Pancreas (tissue), 10 donors: ENCODE results near the gene CLK4. TPM values are rescaled to one million over a fixed set of nuclear protein-coding genes. Genes with fewer than 3 reads are reported as not detected.

Source experiments
- ATAC-seq, 4 donors: fragments of 200-7000 bp; cut with Tn5 transposase; one replicate each; pipeline versions ENCODE4 v1.8.0 to v1.9.1; 2020; ENCODE audit warnings: mild to moderate bottlenecking in 4 of 4, moderate library complexity in 4 of 4
- DNase-seq, 6 donors: peaks; one replicate each; pipeline ENCODE4 v3.0.0-alpha.2; 2020
- FAIRE-seq: peaks from 2 replicates; lab custom pipeline; 2012; peaks lifted over from hg19 to GRCh38; lab: Jason Lieb, UNC
- H3K27ac ChIP-seq, 4 donors: fragments of 200-600 bp; sonication (generic); 1 replicate in 3 of 4; 2 replicates in 1 of 4; pipeline versions ENCODE4 v1.5.0 to v1.8.0; 2020
- H3K27me3 ChIP-seq, 4 donors: fragments of 200-600 bp; one replicate each; pipeline ENCODE4 v1.8.0; 2021
- H3K36me3 ChIP-seq, 3 donors: fragments of 200-600 bp; sonication (generic) in 1 of 3; one replicate each; pipeline versions ENCODE4 v1.5.0 to v1.8.0; 2020 to 2021
- H3K4me1 ChIP-seq, 3 donors: fragments of 200-600 bp; one replicate each; pipeline ENCODE4 v1.8.0; 2021
- H3K4me3 ChIP-seq, 4 donors: fragments of 200-600 bp; sonication (generic) in 2 of 4; one replicate each; pipeline versions ENCODE4 v1.5.0 to v1.8.0; 2020 to 2021
- H3K9me3 ChIP-seq, 4 donors: fragments of 200-600 bp; one replicate each; pipeline ENCODE4 v1.8.0; 2021
- CTCF ChIP-seq, 4 donors: fragments of 200-600 bp; sonication (generic) in 3 of 4; IDR thresholded peaks; one replicate each; pipeline versions ENCODE4 v1.5.0 to v1.8.0; 2021; ENCODE audit warnings: antibody characterized with exemption in 4 of 4
- WGBS, 2 donors: extraction: QIAGEN DNeasy Blood & Tissue Kit; methylation state at CpG; one replicate each; pipeline ENCODE4 v1.1.7; 2013; 5-methylcytosine and 5-hydroxymethylcytosine counted together
- intact Hi-C, 3 donors: fragments of 100-400 bp; cut with DNase I; formaldehyde crosslinking; loops; one replicate each; pipeline versions ENCODE4 v1.11.1 to v1.14.2; 2022
- polyA plus RNA-seq, 2 donors: library from polyadenylated mRNA; stranded (reverse); fragments of 200-250 nt; gene quantifications; one replicate each; pipeline ENCODE4 v1.2.3, GENCODE V29; 2013
- total RNA-seq, 6 donors: library from RNA; stranded (reverse); fragmentation: NEBNext Ultra II Directional in 4 of 6; extraction: Animal tissue kit (Norgen Biotek cat#: 25700) in 4 of 6; gene quantifications; one replicate each; pipeline versions ENCODE4 v1.2.1 to v1.2.4, GENCODE V29; 2021 to 2023
- donor health status: healthy with polysubstance abuse.
- donor health status: DM: no; HTN: no; CAD: no; lungs with moderate emphysema.
- donor health status: DM: no; HTN: no; CAD: no.
- donor health status: control.
- donor health status: control.
- donor health status: Bipolar disorder and iron deficiency.
- donor health status: DM: yes; HTN: yes; CAD: no.
- donor health status: DM: no; HTN: no; CAD: no.
- donor health status: DM: no; HTN: no; CAD: no.
- donor health status: DM: yes; HTN: yes; CAD: no.

CLK4 gene
- total and polyA plus RNA-seq, 8 donors = 10.6 to 47.0 (median 22.1) TPM

GRCh38 chr5:178649580-178649979 is 22.7 kb upstream of the CLK4 start:
- ATAC-seq = no peak
- no peaks in the 10 kb centered on the region for H3K4me1 ChIP-seq
- intact Hi-C loops = no loop called here
- H3K4me3 ChIP-seq = no peak overlapping the region
- no peaks in the 10 kb centered on the region for H3K27me3 ChIP-seq
- DNase-seq = no peak
- TF ChIP-seq CTCF (IDR thresholded peaks at IDR 0.05) = no peak
- H3K9me3 ChIP-seq = no peaks in the 10 kb centered on the region
- WGBS, 2 donors = 72 to 74% methylated on average over 3 of the region's 3 CpGs
- H3K36me3 ChIP-seq = no peaks in the 10 kb centered on the region
- no peak overlapping the region for H3K27ac ChIP-seq
- FAIRE-seq = no peak

DNA sequence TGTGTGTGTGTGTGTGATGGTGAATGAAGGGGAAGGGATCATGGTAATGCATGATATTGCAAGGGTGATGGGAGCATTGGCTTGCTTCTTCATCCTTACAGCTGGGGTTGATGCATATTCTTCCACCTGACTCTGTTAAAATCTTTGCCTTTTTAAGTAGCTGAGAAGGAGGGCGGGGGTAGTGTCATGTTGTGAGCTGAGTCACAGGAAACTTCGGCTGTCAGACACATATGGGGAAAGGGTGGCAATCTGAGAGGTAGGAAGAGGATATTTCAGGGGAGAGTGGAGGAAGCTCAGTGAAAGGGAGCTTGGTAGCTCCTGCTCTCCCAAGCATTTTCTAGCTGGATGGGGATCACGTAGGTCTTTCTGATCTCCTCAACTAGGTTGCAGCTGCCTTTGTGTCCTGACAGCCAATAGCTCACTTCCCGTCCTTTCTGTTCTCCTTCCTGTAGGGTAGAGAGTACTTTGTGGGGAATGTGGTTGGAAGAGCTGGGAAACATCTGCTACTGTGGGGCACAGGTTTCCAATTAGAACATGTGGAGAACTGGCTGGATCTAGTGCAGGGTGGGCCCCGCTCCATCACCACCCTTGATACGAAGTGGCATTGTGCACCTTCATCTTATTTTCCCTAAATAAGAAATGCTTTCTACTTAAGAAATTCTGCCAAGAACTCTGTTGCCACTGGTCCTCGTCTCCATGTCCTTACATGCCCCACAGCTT is 18.1 kb upstream of the CLK4 start:
- WGBS, 2 donors = 69 to 74% methylated on average over 7 of the region's 7 CpGs
- H3K27me3 ChIP-seq = no peaks in the 10 kb centered on the region
- no peak for DNase-seq
- intact Hi-C loops = no loop called here
- no peak for TF ChIP-seq CTCF (IDR thresholded peaks at IDR 0.05)
- H3K4me1 ChIP-seq = no peaks in the 10 kb centered on the region
- H3K4me3 ChIP-seq = no peak overlapping the region
- no peak for ATAC-seq
- H3K9me3 ChIP-seq = no peaks in the 10 kb centered on the region
- H3K36me3 ChIP-seq = no peaks in the 10 kb centered on the region
- FAIRE-seq = no peak
- no peak overlapping the region for H3K27ac ChIP-seq

GRCh38 chr5:178642351-178642909 is 15.6 kb upstream of the CLK4 start:
- no peak overlapping the region for H3K4me3 ChIP-seq
- H3K9me3 ChIP-seq = no peaks in the 10 kb centered on the region
- H3K27ac ChIP-seq = no peak overlapping the region
- no peaks in the 10 kb centered on the region for H3K36me3 ChIP-seq
- TF ChIP-seq CTCF (IDR thresholded peaks at IDR 0.05) = no peak
- WGBS, 2 donors = 89 to 90% methylated on average over 1 of the region's 1 CpG
- H3K27me3 ChIP-seq = no peaks in the 10 kb centered on the region
- FAIRE-seq (no peak), DNase-seq (no peak), ATAC-seq (no peak)
- intact Hi-C loops = no loop called here
- no peaks in the 10 kb centered on the region for H3K4me1 ChIP-seq

DNA sequence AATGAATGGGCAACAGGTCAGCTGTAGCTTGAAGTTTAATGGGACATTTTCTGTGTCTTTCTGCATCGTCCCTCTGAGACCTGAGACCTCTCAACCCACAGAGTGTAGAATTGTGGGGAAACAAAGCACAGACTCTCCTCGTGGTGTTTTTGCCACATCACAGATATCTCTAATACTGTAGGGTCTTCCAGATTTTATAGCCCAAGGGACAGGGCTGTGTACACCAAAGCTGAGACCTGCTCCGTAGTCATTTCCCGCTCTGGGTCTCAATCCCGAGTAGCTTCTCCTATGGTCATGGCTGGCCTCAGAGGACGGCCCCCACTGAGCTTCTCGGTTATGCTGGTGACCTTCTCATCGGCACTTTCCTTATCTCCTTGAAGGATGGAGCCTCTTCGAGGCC is 14.9 kb upstream of the CLK4 start:
- ATAC-seq (no peak), FAIRE-seq (no peak), DNase-seq (no peak)
- Histone ChIP-seq H3K27me3 (no peaks in the 10 kb centered on the region), H3K4me1 (no peaks in the 10 kb centered on the region), H3K4me3 (no peak overlapping the region), H3K9me3 (no peaks in the 10 kb centered on the region), H3K27ac (no peak overlapping the region), H3K36me3 (no peaks in the 10 kb centered on the region)
- 67 to 74% methylated on average over 9 of the region's 9 CpGs for whole genome bisulfite sequencing, 2 donors
- intact Hi-C loops = no loop called here
- TF ChIP-seq CTCF (IDR thresholded peaks at IDR 0.05) = no peak
